Activated CD4-positive, alpha-beta T cell treated with anti-CD3 and anti-CD28 coated beads, Interleukin-10, Interleukin-2, amounts not matched to agents 100 ng/mL and 50 ng/mL, durations not matched to agents 16 hours and 8 hours (primary cell): ENCODE results near the gene KCNMA1.

ENCODE experiments used
- DNase-seq: peaks from one replicate; pipeline ENCODE4 v3.0.0-alpha.2; 2020

Gene KCNMA1

GRCh38 chr10:77474939-77475338, 162.7 kb downstream of the KCNMA1 start:
- DNase-seq = no peak

GRCh38 chr10:77474386-77474785, 163.2 kb downstream of the KCNMA1 start:
- DNase-seq = no peak

GRCh38 chr10:77472146-77472545, 165.5 kb downstream of the KCNMA1 start:
- no peak for DNase-seq

GRCh38 chr10:77471069-77471536, 166.5 kb downstream of the KCNMA1 start:
- no peak for DNase-seq

- no peak for DNase-seq
These were observed 170.1 kb downstream of the KCNMA1 start for GRCh38 chr10:77467422-77467963.

GRCh38 chr10:77463967-77464745, 173.5 kb downstream of the KCNMA1 start:
- no peak for DNase-seq

GRCh38 chr10:77463499-77463898, 174.1 kb downstream of the KCNMA1 start:
- no peak for DNase-seq

- DNase-seq = no peak
These were observed 175.8 kb downstream of the KCNMA1 start for GRCh38 chr10:77461636-77462296.

GRCh38 chr10:77459905-77460304, 177.7 kb downstream of the KCNMA1 start:
- no peak for DNase-seq

GRCh38 chr10:77458986-77459590, 178.5 kb downstream of the KCNMA1 start:
- no peak for DNase-seq

GRCh38 chr10:77457721-77458120, 179.9 kb downstream of the KCNMA1 start:
- no peak for DNase-seq

- DNase-seq = no peak
These were observed 180.3 kb downstream of the KCNMA1 start for GRCh38 chr10:77457266-77457665.

GRCh38 chr10:77456414-77456813, 181.2 kb downstream of the KCNMA1 start:
- no peak for DNase-seq

- no peak for DNase-seq
These were observed 182.0 kb downstream of the KCNMA1 start for GRCh38 chr10:77455561-77455960.

- DNase-seq = no peak
These were observed 184.6 kb downstream of the KCNMA1 start for GRCh38 chr10:77452952-77453564.

- no peak for DNase-seq
These were observed 185.7 kb downstream of the KCNMA1 start for GRCh38 chr10:77451886-77452285.

GRCh38 chr10:77448226-77448625, 189.4 kb downstream of the KCNMA1 start:
- DNase-seq = no peak

GRCh38 chr10:77446700-77447099, 190.9 kb downstream of the KCNMA1 start:
- DNase-seq = no peak

- no peak for DNase-seq
These were observed 192.1 kb downstream of the KCNMA1 start for GRCh38 chr10:77445547-77445946.

GRCh38 chr10:77444041-77444440, 193.6 kb downstream of the KCNMA1 start:
- DNase-seq = no peak

- DNase-seq = no peak
These were observed 194.9 kb downstream of the KCNMA1 start for GRCh38 chr10:77442699-77443189.

- no peak for DNase-seq
These were observed 196.0 kb downstream of the KCNMA1 start for GRCh38 chr10:77441353-77442166.
